Measurements from ENCODE around the gene CARF. TPM values are rescaled to one million over a fixed set of nuclear protein-coding genes. Genes with fewer than 3 reads are reported as not detected.
"Not testable (repeated sequence)": the region's sequence is repeated elsewhere in the genome, so short reads cannot be mapped to it uniquely, and the experiment has no call there.

CARF gene
- total RNA-seq, 2 experiments from 2014 or later: 14.7 to 17.5 TPM

GRCh38 chr2:202908186-202908585, 3.9 kb upstream of the CARF start:
- no peak for TF ChIP-seq EZH2phosphoT487 (IDR thresholded peaks at IDR 0.05; ENCODE audit: borderline replicate concordance, low read depth, low read length)
- TF ChIP-seq CTCF (conservative IDR thresholded peaks at IDR 0.05; ENCODE audit: low read length): no peak
- DNase-seq (ENCODE audit: low spot score): no peak
- peaks cover 20% of the 10 kb centered on the region for H3K4me1 ChIP-seq (ENCODE audit: insufficient read depth, low read length, poor library complexity, severe bottlenecking)
- H3K4me2 ChIP-seq (ENCODE audit: low read length): peak overlapping the region; percentile 47; the same call in 1 of the 2 replicates
- H3K9me2 ChIP-seq (ENCODE audit: insufficient read depth, low read length): no peaks in the 10 kb centered on the region
- peaks cover 74% of the 10 kb centered on the region for H3K79me2 ChIP-seq (ENCODE audit: insufficient read depth, low read depth, low read length)
- no peak overlapping the region for H2AFZ ChIP-seq (ENCODE audit: low read length)
- intact Hi-C loops (cut with micrococcal nuclease; ENCODE audit: unreplicated experiment): no loop called here
- no peak overlapping the region for H3K27ac ChIP-seq (ENCODE audit: low read depth, low read length, poor library complexity, severe bottlenecking)
- CTCF ChIA-PET (ENCODE audit: unreplicated experiment): no interaction called here
- H3K9me3 ChIP-seq (ENCODE audit: low read length): peaks cover 21% of the 10 kb centered on the region
- no peak overlapping the region for H3K4me3 ChIP-seq (ENCODE audit: low read depth, low read length, poor library complexity, severe bottlenecking)
- peaks cover 15% of the 10 kb centered on the region; the same call in 1 of the 2 replicates for H4K20me1 ChIP-seq (ENCODE audit: insufficient read depth, low read length)
- no TSS peak for BruUV-seq (replicated peaks)
- POLR2A ChIA-PET: interaction anchor here (0.6 to 1.2 kb wide), 2 partner anchors 19 to 35 kb away, joined by 3 to 4 read pairs; no protein-coding TSS in a partner anchor
- peaks cover 65% of the 10 kb centered on the region for H3K36me3 ChIP-seq (ENCODE audit: insufficient read depth, low read length)

GRCh38 chr2:202909394-202910192, 2.5 kb upstream of the CARF start:
- Histone ChIP-seq H3K4me3 (ENCODE audit: low read depth, low read length, poor library complexity, severe bottlenecking) (peak overlapping the region; percentile 88), H3K9me3 (ENCODE audit: low read length) (peaks cover 15% of the 10 kb centered on the region), H2AFZ (ENCODE audit: low read length) (no peak overlapping the region), H4K20me1 (ENCODE audit: insufficient read depth, low read length) (peaks cover 15% of the 10 kb centered on the region; the same call in 1 of the 2 replicates), H3K4me2 (ENCODE audit: low read length) (peak overlapping the region; percentile 98), H3K27ac (ENCODE audit: low read depth, low read length, poor library complexity, severe bottlenecking) (no peak overlapping the region), H3K9me2 (ENCODE audit: insufficient read depth, low read length) (no peaks in the 10 kb centered on the region), H3K4me1 (ENCODE audit: insufficient read depth, low read length, poor library complexity, severe bottlenecking) (peaks cover 20% of the 10 kb centered on the region), H3K36me3 (ENCODE audit: insufficient read depth, low read length) (peaks cover 53% of the 10 kb centered on the region), H3K79me2 (ENCODE audit: insufficient read depth, low read depth, low read length) (peaks cover 68% of the 10 kb centered on the region)
- no TSS peak for BruUV-seq (replicated peaks)
- ChIA-PET POLR2A (interaction anchor here (0.9 to 1.5 kb wide), 4 partner anchors 16 to 42 kb away, joined by 3 to 5 read pairs (median 4); no protein-coding TSS in a partner anchor), CTCF (ENCODE audit: unreplicated experiment) (no interaction called here)
- DNase-seq (ENCODE audit: low spot score): no peak
- TF ChIP-seq EZH2phosphoT487 (IDR thresholded peaks at IDR 0.05; ENCODE audit: borderline replicate concordance, low read depth, low read length): no peak
- no peak for TF ChIP-seq CTCF (conservative IDR thresholded peaks at IDR 0.05; ENCODE audit: low read length)
- intact Hi-C loops (cut with micrococcal nuclease; ENCODE audit: unreplicated experiment): loop anchor here (10.0 kb wide), 1 partner anchor 525 kb away; no protein-coding TSS in a partner anchor

- BruUV-seq (replicated peaks): not testable (repeated sequence)
- POLR2A ChIA-PET: interaction anchor here (0.6 to 2.1 kb wide), 9 partner anchors 9 to 635 kb away, joined by 3 to 14 read pairs (median 6); partner anchors contain the start of gene ICA1L
Measured at GRCh38 chr2:202910250-202910649, 1.8 kb upstream of the CARF start.

More at GRCh38 chr2:202910250-202910649, 1.8 kb upstream of the CARF start:
- H2AFZ ChIP-seq (ENCODE audit: low read length); CTCF ChIA-PET (ENCODE audit: unreplicated experiment); DNase-seq (ENCODE audit: low spot score); H3K9me3 ChIP-seq (ENCODE audit: low read length); H3K9me2 ChIP-seq (ENCODE audit: insufficient read depth, low read length): not testable (repeated sequence)
- intact Hi-C loops (cut with micrococcal nuclease; ENCODE audit: unreplicated experiment): loop anchor here (10.0 kb wide), 1 partner anchor 525 kb away; no protein-coding TSS in a partner anchor
- H3K4me3 ChIP-seq (ENCODE audit: low read depth, low read length, poor library complexity, severe bottlenecking): peak overlapping the region; percentile 88
- peak overlapping the region; percentile 98 for H3K4me2 ChIP-seq (ENCODE audit: low read length)
- H3K27ac ChIP-seq (ENCODE audit: low read depth, low read length, poor library complexity, severe bottlenecking): peak overlapping the region; percentile 82
- H3K36me3 ChIP-seq (ENCODE audit: insufficient read depth, low read length): peaks cover 47% of the 10 kb centered on the region
- peaks cover 62% of the 10 kb centered on the region for H3K79me2 ChIP-seq (ENCODE audit: insufficient read depth, low read depth, low read length)
- peaks cover 15% of the 10 kb centered on the region; the same call in 1 of the 2 replicates for H4K20me1 ChIP-seq (ENCODE audit: insufficient read depth, low read length)
- H3K4me1 ChIP-seq (ENCODE audit: insufficient read depth, low read length, poor library complexity, severe bottlenecking): peaks cover 20% of the 10 kb centered on the region
